Skeletal muscle satellite cell (primary cell): ENCODE data around the gene LMX1B. TPM values are rescaled to one million over a fixed set of nuclear protein-coding genes. Genes with fewer than 3 reads are reported as not detected.
A peak's percentile ranks its signal among the peaks of the same experiment; 100 is the strongest.
"Not testable (repeated sequence)": the region's sequence is repeated elsewhere in the genome, so short reads cannot be mapped to it uniquely, and the experiment has no call there.

Experiments used
- H3K27me3 ChIP-seq: 2 replicates; pipeline ENCODE4 v1.7.0; 2013; ENCODE audit warnings: low read length; ENCODE audit not compliant: control insufficient read depth, insufficient read depth
- H3K36me3 ChIP-seq: 2 replicates; pipeline ENCODE4 v1.7.0; 2013; ENCODE audit warnings: mild to moderate bottlenecking, control low read depth, low read length; ENCODE audit not compliant: insufficient read depth
- H3K4me1 ChIP-seq: 2 replicates; pipeline ENCODE4 v1.7.0; 2013; ENCODE audit warnings: low read length; ENCODE audit not compliant: control insufficient read depth, insufficient read depth
- H3K4me2 ChIP-seq: 2 replicates; pipeline ENCODE4 v1.7.0; 2013; ENCODE audit warnings: mild to moderate bottlenecking, low read length
- H3K4me3 ChIP-seq: 2 replicates; pipeline ENCODE4 v1.7.0; 2013; ENCODE audit warnings: low read length
- H3K9ac ChIP-seq: 2 replicates; pipeline ENCODE4 v1.7.0; 2013; ENCODE audit warnings: mild to moderate bottlenecking, low read depth, low read length, moderate library complexity
- H3K9me3 ChIP-seq: replicated peaks from 2 replicates; pipeline ENCODE4 v1.7.0; 2013; ENCODE audit warnings: mild to moderate bottlenecking, control low read depth, low read length
- total RNA-seq: library from RNA; depleted of rRNA; stranded (reverse); fragments of >200 nt; gene quantifications from 2 replicates; pipeline ENCODE4 v1.2.3, GENCODE V29; 2012; rRNA removed

Gene LMX1B
- total RNA-seq, result not detected in 2 replicates

DNA sequence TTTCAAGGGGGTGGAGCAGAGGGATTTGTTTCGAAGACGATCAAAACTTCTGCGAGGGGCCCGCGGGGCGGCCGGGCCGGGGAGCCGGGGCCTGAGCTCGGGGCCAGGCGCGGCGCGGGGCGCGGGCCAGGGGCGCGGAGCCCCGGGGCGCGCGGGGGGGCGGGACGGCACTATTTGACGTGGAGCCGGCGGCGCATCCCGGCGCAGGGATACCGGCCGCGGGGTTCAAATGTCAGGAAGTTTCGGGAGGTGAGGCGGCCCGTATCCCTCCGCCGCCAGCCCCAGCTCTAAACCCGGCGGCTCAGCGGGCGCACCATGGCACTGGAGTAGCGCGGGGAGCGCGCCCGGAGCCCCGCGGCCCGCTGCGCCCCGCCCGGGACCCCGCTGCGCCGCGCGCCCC is at the start of gene LMX1B:
LMX1B (plus strand) TSS at position 278 of the 400 bp plus-strand sequence. CDS start 522 bp downstream, outside the sequence.
- Histone ChIP-seq H3K9ac (no peak within 1 kb of the TSS), H3K4me3 (no peak within 1 kb of the TSS), H3K4me2 (peak within 1 kb of the TSS; percentile 29), H3K9me3 (no peaks in the 10 kb centered on the region), H3K4me1 (no peaks in the 10 kb centered on the region), H3K27me3 (peaks cover 90% of the 10 kb centered on the region), H3K36me3 (no peaks in the 10 kb centered on the region)

DNA sequence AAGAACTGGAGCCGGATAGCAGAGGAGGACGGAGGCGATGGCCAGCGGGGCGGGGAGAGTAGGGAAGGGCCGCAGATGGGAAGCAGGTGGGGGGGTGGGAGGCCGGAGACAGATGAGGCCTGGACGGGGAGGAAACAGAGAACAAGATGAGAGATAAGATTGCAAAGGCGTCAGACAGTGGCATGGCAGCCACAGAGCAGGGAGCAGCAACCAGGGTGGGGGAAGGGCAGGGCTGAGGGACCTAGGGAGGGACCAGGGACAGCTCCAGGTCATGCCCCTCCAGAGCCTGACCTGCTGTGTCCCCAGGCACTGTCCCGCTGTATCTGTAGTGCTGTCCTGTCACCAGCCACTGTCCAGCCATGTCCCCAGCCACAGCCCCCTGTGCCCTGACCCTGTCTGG is 49.6 kb upstream of the LMX1B start:
- H3K4me3 ChIP-seq, result no peak overlapping the region
- no peaks in the 10 kb centered on the region for H3K36me3 ChIP-seq
- H3K27me3 ChIP-seq, result peaks cover 69% of the 10 kb centered on the region
- H3K9ac ChIP-seq, result no peak overlapping the region
- H3K4me1 ChIP-seq, result no peaks in the 10 kb centered on the region
- no peaks in the 10 kb centered on the region for H3K9me3 ChIP-seq
- no peak overlapping the region for H3K4me2 ChIP-seq

DNA sequence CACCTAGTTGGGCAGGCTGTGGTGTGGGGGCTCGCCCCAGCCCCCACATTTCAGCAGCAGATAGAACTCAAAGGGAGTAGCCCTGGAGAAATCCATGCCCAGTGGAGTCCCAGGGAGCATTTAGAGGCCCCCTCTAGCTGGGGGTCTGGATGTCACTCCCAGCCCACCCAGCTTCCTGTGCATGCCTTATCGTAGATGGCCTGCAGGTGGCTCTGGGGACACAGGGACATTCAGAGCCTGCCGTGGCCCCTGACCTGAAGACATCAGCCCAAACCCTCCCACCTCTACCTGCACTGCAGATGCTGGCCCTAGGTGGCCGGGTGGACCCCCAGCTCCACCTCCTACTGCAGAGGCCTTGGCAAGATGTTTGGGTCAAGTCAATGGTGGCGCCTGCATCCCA is 49.0 kb upstream of the LMX1B start:
- Histone ChIP-seq H3K9ac (no peak overlapping the region), H3K4me1 (no peaks in the 10 kb centered on the region), H3K4me2 (no peak overlapping the region), H3K36me3 (no peaks in the 10 kb centered on the region), H3K27me3 (peaks cover 63% of the 10 kb centered on the region), H3K9me3 (no peaks in the 10 kb centered on the region), H3K4me3 (no peak overlapping the region)

DNA sequence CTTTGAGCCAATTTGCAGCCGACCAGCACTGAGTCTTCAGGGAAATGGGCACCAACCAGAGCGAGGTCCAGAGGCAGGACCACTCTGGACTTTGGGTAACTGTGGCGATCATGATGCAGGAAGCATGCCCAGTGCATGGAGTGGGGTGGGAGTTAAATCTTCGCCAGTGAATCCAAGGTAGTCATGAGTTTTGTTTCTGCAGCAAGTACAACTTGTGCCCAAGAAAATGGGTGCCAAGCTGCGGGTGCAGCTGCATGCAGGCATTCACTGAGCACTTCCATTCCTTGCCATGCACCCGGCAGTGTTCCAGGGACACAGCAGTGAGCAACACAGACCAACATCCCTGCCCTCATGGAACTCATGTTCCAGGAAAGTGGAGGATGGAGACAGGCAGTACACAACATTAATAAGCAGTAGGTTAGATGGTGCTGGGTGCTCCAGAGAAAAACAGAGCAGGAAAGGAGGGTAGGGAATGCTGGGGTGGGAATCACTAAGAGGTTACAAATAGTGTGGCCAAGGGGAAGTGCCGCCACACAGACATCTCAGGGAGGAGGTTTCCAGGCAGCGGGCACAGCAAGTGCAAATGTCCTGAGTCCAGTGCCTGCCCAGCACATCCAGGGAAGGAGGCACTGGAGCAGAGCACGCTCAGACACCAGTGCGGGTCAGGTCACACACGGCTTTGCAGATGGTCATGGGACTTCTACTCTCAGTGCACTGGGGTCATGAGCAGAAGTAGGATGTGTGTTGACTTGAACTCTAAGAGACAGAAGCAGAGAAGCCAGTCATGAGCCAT is 48.2 kb upstream of the LMX1B start:
- H3K4me2 ChIP-seq, result no peak overlapping the region
- H3K27me3 ChIP-seq, result peaks cover 55% of the 10 kb centered on the region
- H3K4me3 ChIP-seq, result no peak overlapping the region
- no peaks in the 10 kb centered on the region for H3K9me3 ChIP-seq
- H3K9ac ChIP-seq, result no peak overlapping the region
- no peaks in the 10 kb centered on the region for H3K36me3 ChIP-seq
- no peaks in the 10 kb centered on the region for H3K4me1 ChIP-seq

DNA sequence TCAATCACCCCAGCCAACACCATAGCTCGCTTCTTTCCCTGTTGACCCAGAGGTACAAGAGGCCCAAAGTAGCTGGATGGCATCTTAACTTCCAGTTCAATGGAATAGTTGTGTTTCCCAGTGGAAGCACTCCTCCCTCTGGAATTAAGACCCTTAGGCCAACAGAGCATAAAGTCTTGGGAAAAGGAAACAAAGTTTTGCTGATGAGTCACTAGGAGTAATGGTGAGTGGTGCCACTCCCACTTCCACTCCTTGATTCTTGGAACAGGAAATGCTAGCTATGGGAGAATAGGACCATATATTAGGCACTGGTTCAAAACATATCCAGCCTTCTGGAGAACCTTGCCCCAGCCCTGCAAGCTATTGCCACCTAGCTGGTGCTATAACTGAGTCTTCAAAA is 44.7 kb upstream of the LMX1B start:
- Histone ChIP-seq H3K4me1 (no peaks in the 10 kb centered on the region), H3K9me3 (no peaks in the 10 kb centered on the region), H3K9ac (no peak overlapping the region), H3K27me3 (peaks cover 29% of the 10 kb centered on the region), H3K36me3 (no peaks in the 10 kb centered on the region), H3K4me3 (no peak overlapping the region), H3K4me2 (no peak overlapping the region)

DNA sequence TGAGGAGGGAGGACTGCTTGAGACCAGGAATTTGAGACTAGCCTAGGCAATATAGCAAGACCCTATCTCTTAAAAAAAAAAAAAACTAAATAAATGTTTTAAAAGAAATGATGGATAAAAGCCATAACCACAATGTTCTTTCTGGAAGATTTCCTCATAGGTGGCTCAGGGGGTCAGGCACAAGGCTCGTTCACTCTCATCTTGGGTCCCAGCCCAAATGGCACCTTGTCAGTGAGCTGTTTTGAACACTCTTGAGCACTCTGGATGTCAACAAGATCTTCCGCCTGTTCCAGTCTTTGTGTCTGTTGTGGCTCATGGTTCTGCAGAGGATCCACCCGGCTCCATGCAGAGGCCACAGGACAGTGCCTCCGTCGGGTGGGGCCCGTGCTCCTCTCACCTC is 35.7 kb upstream of the LMX1B start:
- Histone ChIP-seq H3K4me2 (no peak overlapping the region), H3K27me3 (peaks cover 44% of the 10 kb centered on the region), H3K9me3 (no peaks in the 10 kb centered on the region), H3K9ac (no peak overlapping the region), H3K4me3 (no peak overlapping the region), H3K4me1 (no peaks in the 10 kb centered on the region), H3K36me3 (no peaks in the 10 kb centered on the region)

DNA sequence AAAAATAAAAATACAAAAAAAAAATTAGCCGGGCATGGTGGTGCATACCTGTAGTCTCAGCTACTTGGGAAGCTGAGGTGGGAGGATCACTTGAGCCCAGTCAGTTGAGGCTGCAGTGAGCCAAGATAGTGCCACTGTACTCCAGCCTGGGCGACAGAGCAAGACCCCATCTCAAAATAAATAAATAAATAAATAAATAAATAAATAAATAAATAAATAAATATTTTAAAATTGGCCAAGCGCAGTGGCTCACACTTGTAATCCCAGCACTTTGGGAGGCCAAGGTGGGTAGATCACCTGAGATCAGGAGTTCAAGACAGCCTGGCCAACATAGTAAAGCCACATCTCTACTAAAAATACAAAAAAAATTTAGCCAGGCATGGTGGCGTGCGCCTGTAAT is 33.4 kb upstream of the LMX1B start:
- not testable (repeated sequence) for H3K4me3 ChIP-seq, H3K4me2 ChIP-seq, H3K36me3 ChIP-seq, H3K4me1 ChIP-seq, H3K9ac ChIP-seq, H3K9me3 ChIP-seq
- H3K27me3 ChIP-seq, result peaks cover 41% of the 10 kb centered on the region

DNA sequence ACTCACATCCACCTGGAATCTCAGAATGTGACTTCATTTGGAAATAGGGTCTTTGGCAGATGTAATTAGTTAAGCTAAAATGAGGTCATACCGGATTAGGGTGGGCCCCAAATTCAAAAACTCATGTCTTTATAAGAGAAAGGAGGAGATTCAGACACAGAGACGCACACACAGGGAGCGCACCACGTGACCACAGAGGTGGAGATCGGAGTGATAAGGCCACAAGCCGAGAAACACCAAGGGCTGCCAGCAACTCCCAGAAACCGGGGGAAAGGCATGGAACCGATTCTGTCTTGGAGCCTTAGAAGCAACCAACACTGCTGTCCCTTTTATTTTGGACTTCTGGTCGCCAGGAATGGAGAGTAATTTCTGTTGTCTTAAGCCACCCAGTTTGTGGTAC is 31.8 kb upstream of the LMX1B start:
- Histone ChIP-seq H3K9ac (no peak overlapping the region), H3K36me3 (no peaks in the 10 kb centered on the region), H3K4me2 (no peak overlapping the region), H3K4me1 (no peaks in the 10 kb centered on the region), H3K27me3 (peaks cover 52% of the 10 kb centered on the region), H3K4me3 (no peak overlapping the region), H3K9me3 (no peaks in the 10 kb centered on the region)

DNA sequence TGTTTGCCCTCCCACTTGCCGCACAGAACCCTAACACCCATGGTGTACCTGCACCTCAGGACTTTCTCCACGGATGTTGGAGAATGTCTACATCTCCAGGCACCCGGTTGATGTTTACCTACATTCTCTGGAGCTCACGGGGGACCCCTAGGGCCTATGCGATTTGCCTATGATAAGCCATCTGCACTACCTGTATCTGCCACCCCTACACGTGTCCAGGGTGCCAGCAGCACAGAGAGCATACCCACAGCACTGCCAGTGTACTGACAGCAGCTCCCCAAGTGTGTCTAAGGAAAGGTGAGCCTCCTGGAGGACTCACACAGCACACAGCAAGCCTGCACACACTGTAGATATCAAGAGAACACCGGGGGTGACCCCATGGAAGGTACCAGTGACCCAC is 31.3 kb upstream of the LMX1B start:
- Histone ChIP-seq H3K4me3 (no peak overlapping the region), H3K4me1 (no peaks in the 10 kb centered on the region), H3K4me2 (no peak overlapping the region), H3K36me3 (no peaks in the 10 kb centered on the region), H3K9me3 (no peaks in the 10 kb centered on the region), H3K27me3 (peaks cover 55% of the 10 kb centered on the region), H3K9ac (no peak overlapping the region)

DNA sequence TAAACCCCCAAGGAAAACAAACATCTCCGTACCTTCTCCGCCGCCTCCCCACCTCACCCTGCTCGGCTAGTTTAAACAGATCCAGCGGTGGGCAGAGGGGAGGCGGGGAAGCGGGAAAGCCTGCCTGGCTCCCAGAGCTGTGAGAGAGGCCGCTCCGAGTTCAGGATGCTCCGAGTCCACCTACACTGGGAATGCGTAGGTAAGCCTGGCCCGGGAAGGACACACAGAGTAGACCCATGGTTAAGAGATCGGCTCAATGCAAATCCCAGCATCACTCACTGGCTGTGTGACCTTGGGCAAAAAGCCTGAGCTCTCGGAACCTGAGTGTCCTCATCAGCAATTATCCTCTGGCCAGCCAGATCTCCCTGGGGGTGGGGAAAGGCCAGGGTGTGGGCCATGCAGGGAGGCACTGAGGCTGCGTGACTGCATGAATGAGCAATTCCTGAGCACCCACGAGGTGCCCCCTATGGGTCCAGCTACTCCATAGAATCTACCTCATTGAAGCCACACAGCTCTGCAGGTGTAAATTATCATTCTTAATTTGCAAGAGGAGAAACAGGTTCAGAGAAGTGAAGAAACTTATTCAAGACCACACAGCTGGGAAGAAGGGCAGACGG is 30.5 kb upstream of the LMX1B start:
- Histone ChIP-seq H3K4me2 (no peak overlapping the region), H3K27me3 (peaks cover 59% of the 10 kb centered on the region), H3K36me3 (no peaks in the 10 kb centered on the region), H3K4me3 (no peak overlapping the region), H3K4me1 (no peaks in the 10 kb centered on the region), H3K9me3 (no peaks in the 10 kb centered on the region), H3K9ac (no peak overlapping the region)

DNA sequence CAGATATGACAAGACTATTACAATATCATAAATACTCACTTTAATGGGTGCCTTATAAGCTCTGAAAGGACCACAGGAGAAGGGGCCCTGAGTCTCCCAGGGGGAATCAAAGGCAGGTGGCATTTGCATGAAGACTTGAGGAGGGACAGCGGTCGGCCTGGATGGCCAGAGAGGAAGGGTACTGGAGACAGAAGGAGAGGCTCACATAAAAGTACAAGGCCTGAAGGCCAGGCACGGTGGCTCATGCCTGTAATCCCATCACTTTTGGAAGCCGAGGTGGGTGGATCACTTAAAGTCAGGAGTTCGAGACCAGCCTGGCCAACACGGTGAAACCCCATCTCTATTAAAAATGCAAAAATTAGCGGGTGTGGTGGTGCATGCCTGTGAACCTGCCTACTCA is 29.1 kb upstream of the LMX1B start:
- Histone ChIP-seq H3K4me1 (no peaks in the 10 kb centered on the region), H3K4me3 (no peak overlapping the region), H3K4me2 (no peak overlapping the region), H3K36me3 (no peaks in the 10 kb centered on the region), H3K9me3 (no peaks in the 10 kb centered on the region), H3K27me3 (peaks cover 66% of the 10 kb centered on the region), H3K9ac (no peak overlapping the region)

DNA sequence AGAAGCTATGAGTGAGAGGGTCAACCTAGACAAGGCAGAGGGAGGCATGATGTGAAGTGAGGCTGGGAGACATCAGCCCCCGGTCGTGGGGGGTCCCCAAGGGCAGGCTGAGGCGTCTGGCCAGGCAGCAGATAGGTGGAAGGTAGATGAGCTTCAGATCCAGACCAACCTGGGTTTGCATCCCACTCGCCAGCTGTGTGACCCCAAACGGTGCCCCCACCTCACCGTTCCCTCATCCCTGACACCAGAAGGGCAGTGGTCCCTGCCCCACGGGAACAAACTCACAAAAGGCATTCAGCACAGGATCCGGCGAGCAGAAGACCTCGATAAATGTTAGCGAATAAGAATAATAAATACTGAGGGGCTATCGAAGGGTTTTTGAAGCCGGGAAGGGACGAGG is 27.5 kb upstream of the LMX1B start:
- no peak overlapping the region for H3K9ac ChIP-seq
- H3K27me3 ChIP-seq, result peaks cover 60% of the 10 kb centered on the region
- no peak overlapping the region for H3K4me3 ChIP-seq
- H3K4me1 ChIP-seq, result no peaks in the 10 kb centered on the region
- no peaks in the 10 kb centered on the region for H3K36me3 ChIP-seq
- H3K9me3 ChIP-seq, result no peaks in the 10 kb centered on the region
- H3K4me2 ChIP-seq, result no peak overlapping the region
